Breast epithelium (tissue), 3 donors: ENCODE data around the gene EFNA5.

ENCODE experiments used
- CTCF ChIP-seq, 3 donors: fragments of 450-650 bp; IDR thresholded peaks; one replicate each; pipeline ENCODE4 v1.5.1; 2016 to 2017; ENCODE audit warnings: antibody characterized with exemption in 3 of 3, mild to moderate bottlenecking in 3 of 3, moderate library complexity in 3 of 3
- POLR2AphosphoS5 ChIP-seq, 3 donors: sonication (generic); formaldehyde crosslinking; IDR thresholded peaks; one replicate each; pipeline ENCODE4 v1.6.1; 2017; ENCODE audit warnings: antibody characterized with exemption in 3 of 3

- TF ChIP-seq CTCF (IDR thresholded peaks at IDR 0.05) (no peak), POLR2AphosphoS5 (IDR thresholded peaks at IDR 0.05) (no peak)
Measured at GRCh38 chr5:107484281-107484680, 186.5 kb downstream of the EFNA5 start.
